Sigmoid colon (tissue), 7 donors: ENCODE results near the gene BARD1. TPM values are rescaled to one million over a fixed set of nuclear protein-coding genes. Genes with fewer than 3 reads are reported as not detected.
"Not testable (repeated sequence)": the region's sequence is repeated elsewhere in the genome, so short reads cannot be mapped to it uniquely, and the experiment has no call there.

ENCODE experiments used
- DNase-seq: peaks from one replicate; pipeline ENCODE4 v3.0.0-alpha.2; 2019
- H3K27ac ChIP-seq, 4 donors: fragments of 200-600 bp; sonication (generic); one replicate each; pipeline ENCODE4 v1.5.1; 2016 to 2019; ENCODE audit warnings: mild to moderate bottlenecking in 1 of 4
- H3K27me3 ChIP-seq, 3 donors: fragments of 200-600 bp; sonication (generic); one replicate each; pipeline ENCODE4 v1.5.1; 2019; ENCODE audit warnings: mild to moderate bottlenecking in 1 of 3
- H3K36me3 ChIP-seq, 4 donors: fragments of 200-600 bp; sonication (generic); one replicate each; pipeline ENCODE4 v1.5.1; 2016 to 2019
- H3K4me1 ChIP-seq, 4 donors: fragments of 200-600 bp; sonication (generic); one replicate each; pipeline ENCODE4 v1.5.1; 2017 to 2019
- H3K4me3 ChIP-seq, 4 donors: fragments of 200-600 bp; sonication (generic); one replicate each; pipeline ENCODE4 v1.5.1; 2017 to 2019; ENCODE audit warnings: mild to moderate bottlenecking in 2 of 4, moderate library complexity in 1 of 4
- H3K9me3 ChIP-seq, 4 donors: fragments of 200-600 bp in 3 of 4; sonication (generic) in 3 of 4; one replicate each; pipeline versions ENCODE4 v1.5.1 to v1.6.1; 2013 to 2019
- EP300 ChIP-seq, 4 donors: sonication (generic); formaldehyde crosslinking; IDR thresholded peaks; one replicate each; pipeline ENCODE4 v1.6.1; 2017; ENCODE audit warnings: antibody characterized with exemption in 4 of 4
- POLR2A ChIP-seq, 2 donors: fragments of 450-650 bp; IDR thresholded peaks; one replicate each; pipeline ENCODE4 v1.6.1; 2016; ENCODE audit warnings: antibody characterized with exemption in 2 of 2, mild to moderate bottlenecking in 2 of 2, moderate library complexity in 2 of 2
- POLR2AphosphoS5 ChIP-seq, 4 donors: sonication (generic); formaldehyde crosslinking; IDR thresholded peaks; one replicate each; pipeline ENCODE4 v1.6.1; 2017; ENCODE audit warnings: antibody characterized with exemption in 4 of 4
- WGBS, 2 donors: extraction: QIAGEN DNeasy Blood & Tissue Kit; methylation state at CpG; one replicate each; pipeline ENCODE4 v1.1.7; 2013; 5-methylcytosine and 5-hydroxymethylcytosine counted together
- intact Hi-C: fragments of 100-400 bp; cut with DNase I; formaldehyde crosslinking; loops from one replicate; pipeline ENCODE4 v1.15.1; 2023
- polyA plus RNA-seq, 3 donors: library from polyadenylated mRNA; stranded (reverse); fragments of 200-250 nt; gene quantifications; one replicate each; pipeline ENCODE4 v1.2.3, GENCODE V29; 2013
- total RNA-seq, 4 donors: library from RNA; depleted of rRNA; stranded (reverse); fragments of >200 nt; gene quantifications; one replicate each; pipeline ENCODE4 v1.1.0, GENCODE V29; 2016
- TF ChIP-seq, protein P1 (sequence below), 4 experiments: fragments of 450-650 bp in 3 of 4; fragments of 200-600 bp in 1 of 4; IDR thresholded peaks; one replicate each; pipeline ENCODE4 v1.5.1; 2016 to 2019; ENCODE audit warnings: antibody characterized with exemption in 4 of 4, mild to moderate bottlenecking in 3 of 4, moderate library complexity in 2 of 4
- donor health status: healthy with polysubstance abuse.
- donor health status: Bipolar disorder and iron deficiency.
- donor health status: healthy.

Gene BARD1
- total and polyA plus RNA-seq, 7 donors = 1.2 to 47.6 (median 25.9) TPM

DNA sequence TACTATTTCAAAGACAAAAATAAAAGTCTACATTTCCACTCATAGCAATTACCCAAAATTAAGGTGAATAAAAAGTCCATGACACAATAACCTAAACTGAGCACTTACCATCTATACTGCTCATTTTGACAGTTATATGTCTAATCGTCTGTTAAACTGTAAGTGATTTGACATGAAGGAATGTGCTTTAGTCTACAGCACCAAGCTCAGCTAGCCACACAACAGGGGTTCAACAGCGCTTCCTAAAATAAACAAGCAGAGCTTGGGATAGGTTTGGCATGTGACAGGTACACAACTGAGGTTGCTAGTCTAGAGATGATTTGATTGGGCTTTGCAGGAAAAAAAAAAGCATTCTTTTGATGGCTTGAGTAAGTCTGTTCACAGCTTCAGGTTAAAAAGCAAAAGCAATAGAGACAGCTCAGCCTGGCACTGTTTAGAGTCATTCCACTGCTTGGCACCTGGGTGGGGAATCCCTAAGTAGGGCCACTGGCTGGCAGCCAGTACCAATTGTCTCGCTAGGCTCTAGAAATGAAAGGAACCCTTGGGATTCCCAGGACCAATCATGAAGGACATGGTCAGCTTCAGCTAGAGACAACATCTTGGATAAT is 78.6 kb downstream of the BARD1 start:
- 79 to 85% methylated on average over 3 of the region's 3 CpGs for WGBS, 2 donors
- DNase-seq = no peak
- TF ChIP-seq POLR2A (IDR thresholded peaks at IDR 0.05) (no peak), POLR2AphosphoS5 (IDR thresholded peaks at IDR 0.05) (no peak), EP300 (IDR thresholded peaks at IDR 0.05) (no peak)
- TF ChIP-seq, protein P1, sequence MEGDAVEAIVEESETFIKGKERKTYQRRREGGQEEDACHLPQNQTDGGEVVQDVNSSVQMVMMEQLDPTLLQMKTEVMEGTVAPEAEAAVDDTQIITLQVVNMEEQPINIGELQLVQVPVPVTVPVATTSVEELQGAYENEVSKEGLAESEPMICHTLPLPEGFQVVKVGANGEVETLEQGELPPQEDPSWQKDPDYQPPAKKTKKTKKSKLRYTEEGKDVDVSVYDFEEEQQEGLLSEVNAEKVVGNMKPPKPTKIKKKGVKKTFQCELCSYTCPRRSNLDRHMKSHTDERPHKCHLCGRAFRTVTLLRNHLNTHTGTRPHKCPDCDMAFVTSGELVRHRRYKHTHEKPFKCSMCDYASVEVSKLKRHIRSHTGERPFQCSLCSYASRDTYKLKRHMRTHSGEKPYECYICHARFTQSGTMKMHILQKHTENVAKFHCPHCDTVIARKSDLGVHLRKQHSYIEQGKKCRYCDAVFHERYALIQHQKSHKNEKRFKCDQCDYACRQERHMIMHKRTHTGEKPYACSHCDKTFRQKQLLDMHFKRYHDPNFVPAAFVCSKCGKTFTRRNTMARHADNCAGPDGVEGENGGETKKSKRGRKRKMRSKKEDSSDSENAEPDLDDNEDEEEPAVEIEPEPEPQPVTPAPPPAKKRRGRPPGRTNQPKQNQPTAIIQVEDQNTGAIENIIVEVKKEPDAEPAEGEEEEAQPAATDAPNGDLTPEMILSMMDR (IDR thresholded peaks at IDR 0.05) = no peak

DNA sequence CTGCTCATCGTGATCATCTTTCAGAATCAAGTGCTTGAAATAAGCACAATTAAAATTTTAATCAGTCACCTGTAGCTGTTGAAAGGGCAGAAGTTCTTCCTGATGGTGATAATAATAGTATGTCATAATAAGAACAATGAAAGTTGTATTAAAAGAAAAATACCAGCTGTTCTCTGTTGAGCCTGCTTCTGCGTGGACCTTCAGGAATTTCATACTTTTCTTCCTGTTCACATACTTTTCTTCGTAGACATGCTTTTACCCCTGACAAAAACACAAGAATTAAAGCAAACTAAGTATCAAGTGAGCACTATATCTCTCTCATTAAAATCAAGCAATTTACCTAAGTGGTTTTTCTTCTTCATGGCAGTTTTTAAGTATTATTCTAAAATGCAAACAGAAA is 79.2 kb downstream of the BARD1 start:
- H3K27me3 ChIP-seq = no peaks in the 10 kb centered on the region
- intact Hi-C loops = no loop called here
- H3K4me1 ChIP-seq = no peaks in the 10 kb centered on the region
- no peak overlapping the region for H3K4me3 ChIP-seq
- no peaks in the 10 kb centered on the region for H3K9me3 ChIP-seq
- no peak for TF ChIP-seq EP300 (IDR thresholded peaks at IDR 0.05)
- TF ChIP-seq, protein P1 (IDR thresholded peaks at IDR 0.05) = no peak
- no peak for TF ChIP-seq POLR2AphosphoS5 (IDR thresholded peaks at IDR 0.05)
- no peak for TF ChIP-seq POLR2A (IDR thresholded peaks at IDR 0.05)
- no peak for DNase-seq
- peaks cover 0 to 34% (median 5%) of the 10 kb centered on the region in 4 donors for H3K36me3 ChIP-seq
- WGBS, 2 donors = 87 to 91% methylated on average over 3 of the region's 3 CpGs
- no peak overlapping the region for H3K27ac ChIP-seq

More for the DNA sequence above, 78.6 kb downstream of the BARD1 start:
- Histone ChIP-seq H3K36me3 (peaks cover 0 to 34% (median 5%) of the 10 kb centered on the region in 4 donors), H3K9me3 (no peaks in the 10 kb centered on the region), H3K4me1 (no peaks in the 10 kb centered on the region), H3K27ac (no peak overlapping the region), H3K4me3 (no peak overlapping the region), H3K27me3 (no peaks in the 10 kb centered on the region)
- intact Hi-C loops = no loop called here

DNA sequence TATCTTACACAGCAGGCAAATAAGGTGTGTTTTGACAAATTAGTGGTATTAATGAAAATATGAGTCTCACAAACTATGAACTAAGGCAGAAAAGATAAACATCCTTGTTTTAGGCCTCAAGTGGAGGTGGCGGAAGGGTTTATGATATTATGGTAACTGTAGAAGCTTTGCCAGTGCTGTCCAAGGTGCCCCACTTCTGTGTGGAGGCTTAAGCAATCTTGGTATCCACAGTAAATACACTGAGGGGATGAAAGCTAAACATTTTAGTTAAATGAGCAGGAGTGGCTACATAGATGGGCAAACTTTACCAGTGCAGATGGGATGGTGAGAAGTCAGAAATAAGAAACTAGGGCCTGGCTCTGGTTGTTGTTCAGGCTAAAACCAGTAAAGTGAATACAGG is 84.7 kb downstream of the BARD1 start:
- Histone ChIP-seq H3K9me3 (no peaks in the 10 kb centered on the region), H3K36me3 (peaks cover 0 to 26% (median 5%) of the 10 kb centered on the region in 4 donors), H3K4me1 (no peaks in the 10 kb centered on the region), H3K27me3 (no peaks in the 10 kb centered on the region), H3K4me3 (no peak overlapping the region), H3K27ac (no peak overlapping the region)
- TF ChIP-seq, protein P1 (IDR thresholded peaks at IDR 0.05) = no peak
- no peak for TF ChIP-seq EP300 (IDR thresholded peaks at IDR 0.05)
- no peak for TF ChIP-seq POLR2A (IDR thresholded peaks at IDR 0.05)
- TF ChIP-seq POLR2AphosphoS5 (IDR thresholded peaks at IDR 0.05) = no peak
- intact Hi-C loops = no loop called here
- no peak for DNase-seq
- WGBS, 2 donors = 97 to 98% methylated on average over 1 of the region's 1 CpG

DNA sequence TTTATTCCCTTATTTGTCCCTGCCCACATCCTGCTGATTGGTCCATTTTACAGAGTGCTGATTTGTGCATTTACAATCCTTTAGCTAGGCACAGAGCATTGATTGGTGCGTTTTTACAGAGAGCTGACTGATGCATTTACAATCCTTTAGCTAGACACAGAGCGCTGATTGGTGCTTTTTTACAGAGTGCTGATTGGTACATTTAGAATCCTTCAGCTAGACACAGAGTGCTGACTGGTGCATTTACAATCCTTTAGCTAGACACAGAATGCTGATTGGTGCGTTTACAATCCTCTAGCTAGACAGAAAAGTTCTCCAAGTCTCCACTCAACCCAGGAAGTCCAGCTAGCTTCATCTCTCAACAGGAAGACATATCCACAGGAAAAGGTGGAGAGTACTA is 91.6 kb downstream of the BARD1 start:
- H3K9me3 ChIP-seq, H3K36me3 ChIP-seq, H3K4me3 ChIP-seq, H3K4me1 ChIP-seq, H3K27ac ChIP-seq, H3K27me3 ChIP-seq, DNase-seq, intact Hi-C loops: not testable (repeated sequence)
- whole genome bisulfite sequencing, 2 donors = 97% methylated on average over 3 of the region's 3 CpGs

DNA sequence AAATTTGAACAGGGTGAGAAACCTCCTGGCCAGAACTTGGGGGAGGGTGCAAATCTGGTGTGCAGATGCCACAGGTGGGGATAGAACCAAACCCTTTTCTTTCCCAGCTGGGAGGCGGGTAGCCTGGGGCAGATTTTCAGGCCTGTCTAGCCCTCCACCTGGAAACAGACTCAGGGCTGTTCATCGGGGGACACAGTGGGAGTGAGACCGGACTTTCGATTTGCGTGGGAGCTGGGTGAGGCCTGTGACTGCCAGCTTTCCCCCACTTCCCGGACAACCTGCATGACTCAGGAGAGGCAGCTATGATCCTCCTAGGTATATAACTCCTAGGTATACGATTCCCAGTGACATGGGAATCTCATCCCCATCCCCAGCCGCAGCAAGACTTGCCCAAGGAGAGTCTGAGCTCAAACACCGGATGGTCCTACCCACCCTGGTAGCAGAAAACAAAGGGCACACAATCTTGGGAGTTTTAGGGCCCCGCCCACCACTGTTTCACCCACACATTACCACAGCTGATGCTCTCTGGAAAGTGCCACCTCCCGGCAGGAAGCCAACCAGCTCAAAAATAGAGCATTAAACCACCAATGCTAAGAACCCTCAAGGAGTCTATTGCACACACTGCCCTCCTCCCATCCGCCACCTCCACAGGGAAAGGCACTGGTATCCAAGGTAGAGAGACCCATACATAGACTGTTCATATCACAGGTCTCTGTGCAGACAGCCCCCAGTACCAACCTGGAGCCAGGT is 92.5 kb downstream of the BARD1 start:
- intact Hi-C loops = no loop called here
- H3K4me1 ChIP-seq = no peaks in the 10 kb centered on the region
- H3K27me3 ChIP-seq = no peaks in the 10 kb centered on the region
- no peaks in the 10 kb centered on the region for H3K36me3 ChIP-seq
- H3K27ac ChIP-seq = no peak overlapping the region
- no peaks in the 10 kb centered on the region for H3K9me3 ChIP-seq
- TF ChIP-seq POLR2AphosphoS5 (IDR thresholded peaks at IDR 0.05) (no peak), POLR2A (IDR thresholded peaks at IDR 0.05) (no peak), EP300 (IDR thresholded peaks at IDR 0.05) (no peak)
- TF ChIP-seq, protein P1 (IDR thresholded peaks at IDR 0.05) = no peak
- WGBS, 2 donors = 95 to 96% methylated on average over 12 of the region's 12 CpGs
- H3K4me3 ChIP-seq = no peak overlapping the region
- no peak for DNase-seq
